Activated naive CD4-positive, alpha-beta T cell treated with anti-CD3 and anti-CD28 coated beads, Interleukin-2, amount 50 U/mL, for 24 hours (primary cell): ENCODE results near the gene LCE1C.

ENCODE experiments used
- H3K27ac Mint-ChIP-seq: one replicate; pipeline ENCODE4 v1.8.0; 2021; ENCODE audit warnings: mild to moderate bottlenecking, mixed read lengths
- H3K27me3 Mint-ChIP-seq: one replicate; pipeline ENCODE4 v1.8.0; 2021; ENCODE audit warnings: mixed read lengths
- H3K36me3 Mint-ChIP-seq: one replicate; pipeline ENCODE4 v1.8.0; 2021; ENCODE audit warnings: mixed read lengths
- H3K4me1 Mint-ChIP-seq: one replicate; pipeline ENCODE4 v1.8.0; 2021; ENCODE audit warnings: mixed read lengths
- H3K4me3 Mint-ChIP-seq: one replicate; pipeline ENCODE4 v1.8.0; 2021; ENCODE audit warnings: mild to moderate bottlenecking, mixed read lengths
- H3K9me3 Mint-ChIP-seq: one replicate; pipeline ENCODE4 v1.8.0; 2021; ENCODE audit warnings: mixed read lengths

LCE1C gene

GRCh38 chr1:152806576-152806975, at the start of gene LCE1C:
TSS of gene LCE1C (minus strand) at chr1:152806651. CDS start at chr1:152805478, 1,173 bp downstream.
- no peak within 1 kb of the TSS for H3K27ac Mint-ChIP-seq
- no peaks in the 10 kb centered on the region for H3K9me3 Mint-ChIP-seq
- no peak within 1 kb of the TSS for H3K4me3 Mint-ChIP-seq
- H3K4me1 Mint-ChIP-seq: no peaks in the 10 kb centered on the region
- peaks cover 7% of the 10 kb centered on the region for H3K27me3 Mint-ChIP-seq
- H3K36me3 Mint-ChIP-seq: no peaks in the 10 kb centered on the region

DNA sequence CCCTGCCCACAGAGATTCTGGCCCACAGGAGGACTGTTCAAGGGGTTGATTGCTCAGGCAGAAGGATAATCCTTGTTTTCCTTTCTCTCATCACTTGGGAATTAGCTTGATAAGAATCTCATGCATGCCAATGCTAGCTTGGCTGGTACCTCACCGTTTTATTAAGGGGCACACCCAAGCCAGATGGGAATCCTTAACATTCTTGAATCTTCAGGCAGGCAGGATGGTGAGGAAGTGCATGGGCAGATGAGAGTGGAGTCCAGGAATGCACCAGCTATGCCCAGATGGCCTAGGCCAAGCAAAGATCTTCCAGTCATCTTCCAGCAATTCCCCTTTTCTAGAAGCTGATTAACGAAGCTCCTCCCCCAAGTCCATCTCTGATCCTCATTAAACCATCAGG, 49.2 kb upstream of the LCE1C start:
- Mint-ChIP-seq H3K4me3 (no peak overlapping the region), H3K27me3 (peaks cover 3% of the 10 kb centered on the region), H3K27ac (no peak overlapping the region), H3K36me3 (no peaks in the 10 kb centered on the region), H3K9me3 (no peaks in the 10 kb centered on the region), H3K4me1 (no peaks in the 10 kb centered on the region)

- H3K4me1 Mint-ChIP-seq: no peaks in the 10 kb centered on the region
- H3K27ac Mint-ChIP-seq: no peak within 1 kb of the TSS
- H3K27me3 Mint-ChIP-seq: peaks cover 8% of the 10 kb centered on the region
- H3K36me3 Mint-ChIP-seq: no peaks in the 10 kb centered on the region
- no peak within 1 kb of the TSS for H3K4me3 Mint-ChIP-seq
- no peaks in the 10 kb centered on the region for H3K9me3 Mint-ChIP-seq
Observed at GRCh38 chr1:152842556-152842955, 36.1 kb upstream of the LCE1C start, which contains the start of gene LCE6A. TSS of gene LCE6A (plus strand) at chr1:152842856. CDS start at chr1:152843521, 665 bp downstream.

GRCh38 chr1:152836870-152837269, 30.4 kb upstream of the LCE1C start:
- no peaks in the 10 kb centered on the region for H3K9me3 Mint-ChIP-seq

DNA sequence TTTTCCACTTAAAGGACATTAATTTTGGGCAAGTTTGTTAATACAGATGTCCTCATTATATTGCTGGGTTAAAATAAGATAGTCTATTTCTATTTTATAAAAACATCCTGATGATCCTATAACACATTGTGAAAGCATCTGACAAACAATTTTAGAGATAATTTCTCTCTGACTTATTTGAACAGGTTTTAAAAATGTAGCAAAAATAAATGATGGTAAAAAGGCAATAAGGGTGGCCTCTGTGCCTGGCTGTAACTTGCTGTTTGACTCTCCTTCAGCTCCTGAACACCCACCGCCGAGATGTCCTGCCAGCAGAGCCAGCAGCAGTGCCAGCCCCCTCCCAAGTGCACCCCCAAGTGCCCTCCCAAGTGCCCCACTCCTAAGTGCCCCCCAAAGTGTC, 20.7 kb upstream of the LCE1C start, which contains the start of gene LCE1A:
TSS of gene LCE1A (plus strand) at position 301 of the 400 bp plus-strand sequence. CDS start at position 301, 0 bp downstream.
- H3K9me3 Mint-ChIP-seq: peaks cover 12% of the 10 kb centered on the region
- H3K4me1 Mint-ChIP-seq: no peaks in the 10 kb centered on the region
- no peak within 1 kb of the TSS for H3K4me3 Mint-ChIP-seq
- no peaks in the 10 kb centered on the region for H3K36me3 Mint-ChIP-seq
- peaks cover 19% of the 10 kb centered on the region for H3K27me3 Mint-ChIP-seq
- H3K27ac Mint-ChIP-seq: no peak within 1 kb of the TSS

More at GRCh38 chr1:152836870-152837269, 30.4 kb upstream of the LCE1C start:
- Mint-ChIP-seq H3K27me3 (peaks cover 5% of the 10 kb centered on the region), H3K27ac (no peak overlapping the region), H3K4me3 (no peak overlapping the region), H3K36me3 (no peaks in the 10 kb centered on the region), H3K4me1 (no peaks in the 10 kb centered on the region)

- H3K9me3 Mint-ChIP-seq: peaks cover 6% of the 10 kb centered on the region
- no peak overlapping the region for H3K27ac Mint-ChIP-seq
- peaks cover 14% of the 10 kb centered on the region for H3K27me3 Mint-ChIP-seq
- no peak overlapping the region for H3K4me3 Mint-ChIP-seq
- H3K4me1 Mint-ChIP-seq: no peaks in the 10 kb centered on the region
- no peaks in the 10 kb centered on the region for H3K36me3 Mint-ChIP-seq
Observed at GRCh38 chr1:152824964-152825363, 18.5 kb upstream of the LCE1C start.

DNA sequence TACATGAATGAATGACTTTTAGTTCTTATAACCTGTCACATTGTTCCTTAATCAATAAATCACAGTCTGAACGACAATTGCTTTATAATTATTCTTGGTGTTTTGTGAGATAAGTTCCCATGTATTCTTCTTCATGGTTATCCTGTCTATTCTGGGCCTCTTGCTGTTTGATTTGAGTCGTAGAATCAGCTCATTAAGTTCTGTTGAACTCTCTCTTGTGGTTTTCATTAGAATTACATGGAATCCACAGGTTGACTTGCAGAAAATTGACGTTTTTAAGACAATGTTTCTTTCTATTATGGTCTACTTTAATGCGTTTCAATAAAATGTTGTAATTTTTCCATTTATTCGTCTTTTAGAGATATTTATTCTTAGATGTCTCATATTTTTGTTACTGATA, 16.8 kb upstream of the LCE1C start:
- Mint-ChIP-seq H3K27ac (no peak overlapping the region), H3K36me3 (no peaks in the 10 kb centered on the region), H3K27me3 (peaks cover 11% of the 10 kb centered on the region), H3K9me3 (no peaks in the 10 kb centered on the region), H3K4me1 (no peaks in the 10 kb centered on the region), H3K4me3 (no peak overlapping the region)

GRCh38 chr1:152817309-152817708, 10.9 kb upstream of the LCE1C start:
- no peak overlapping the region for H3K27ac Mint-ChIP-seq
- H3K36me3 Mint-ChIP-seq: no peaks in the 10 kb centered on the region

DNA sequence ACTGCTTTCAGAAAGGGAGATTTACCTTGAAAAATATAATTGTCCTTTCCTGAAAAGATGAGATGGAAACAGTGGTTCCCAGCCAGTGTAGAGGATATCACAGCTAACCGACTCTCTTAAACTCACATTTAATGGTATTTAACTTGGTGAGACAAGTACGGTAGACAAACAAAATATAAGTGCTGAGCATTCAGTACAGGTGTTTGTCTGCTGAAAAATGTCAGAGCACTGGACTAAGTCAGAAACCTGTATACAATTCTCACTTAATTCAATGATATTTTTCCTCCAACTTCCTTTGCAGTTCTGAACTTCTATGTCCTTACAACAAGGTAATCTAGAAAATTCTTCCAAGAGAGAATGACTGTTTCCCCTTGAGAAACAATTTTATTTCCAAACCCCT, 5.2 kb upstream of the LCE1C start, which contains the start of gene LCE1B:
TSS of gene LCE1B (plus strand) at position 301 of the 400 bp plus-strand sequence. CDS start 476 bp downstream, outside the sequence.
- H3K4me3 Mint-ChIP-seq: no peak within 1 kb of the TSS
- no peaks in the 10 kb centered on the region for H3K36me3 Mint-ChIP-seq
- peaks cover 14% of the 10 kb centered on the region for H3K27me3 Mint-ChIP-seq
- no peaks in the 10 kb centered on the region for H3K9me3 Mint-ChIP-seq
- H3K27ac Mint-ChIP-seq: no peak within 1 kb of the TSS
- H3K4me1 Mint-ChIP-seq: no peaks in the 10 kb centered on the region

More at GRCh38 chr1:152817309-152817708, 10.9 kb upstream of the LCE1C start:
- peaks cover 13% of the 10 kb centered on the region for H3K27me3 Mint-ChIP-seq
- no peak overlapping the region for H3K4me3 Mint-ChIP-seq
- no peaks in the 10 kb centered on the region for H3K9me3 Mint-ChIP-seq
- no peaks in the 10 kb centered on the region for H3K4me1 Mint-ChIP-seq

GRCh38 chr1:152811050-152811449, 4.6 kb upstream of the LCE1C start:
- Mint-ChIP-seq H3K27ac (no peak overlapping the region), H3K36me3 (no peaks in the 10 kb centered on the region), H3K4me3 (no peak overlapping the region), H3K27me3 (peaks cover 14% of the 10 kb centered on the region), H3K9me3 (no peaks in the 10 kb centered on the region), H3K4me1 (no peaks in the 10 kb centered on the region)

DNA sequence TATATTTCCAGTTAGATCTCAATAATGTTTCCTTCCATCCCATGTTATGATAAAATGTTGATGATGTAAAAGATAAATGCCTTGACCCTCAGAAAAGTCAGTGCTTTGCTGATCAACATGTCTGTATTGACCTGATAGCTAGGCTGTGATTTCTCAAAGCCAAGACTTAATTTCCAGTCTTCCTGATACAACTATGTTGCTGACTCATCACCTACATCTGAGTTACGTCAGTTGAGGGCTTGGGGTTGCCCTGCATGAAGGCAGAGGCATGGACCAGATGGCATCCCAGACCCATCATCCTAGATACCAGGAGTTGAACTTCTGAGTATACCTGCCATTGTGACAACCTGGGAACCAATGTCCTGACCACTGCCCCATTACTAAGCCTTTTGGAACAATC, 5.1 kb downstream of the LCE1C start:
- H3K9me3 Mint-ChIP-seq: no peaks in the 10 kb centered on the region
- H3K4me3 Mint-ChIP-seq: no peak overlapping the region

DNA sequence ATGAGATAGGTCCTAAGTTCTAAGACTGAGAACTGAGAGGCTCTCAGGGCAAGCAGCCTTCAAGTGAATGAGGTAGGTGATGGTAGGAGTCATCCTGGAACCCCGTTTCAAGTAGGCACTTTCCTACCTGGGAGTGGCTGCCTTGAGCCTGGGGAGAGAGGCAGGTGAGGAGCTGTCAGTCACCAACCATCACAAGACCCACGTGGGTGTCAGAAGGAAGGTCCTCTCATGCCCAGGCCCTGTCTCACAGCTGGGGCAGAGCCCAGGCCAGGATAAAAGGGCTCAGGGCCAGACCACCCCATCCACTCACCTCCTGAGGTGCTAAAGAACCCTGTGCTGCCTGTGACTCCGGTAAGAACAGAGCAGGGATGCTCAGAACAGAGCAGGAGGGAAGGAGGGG, 10.0 kb downstream of the LCE1C start, which contains the start of gene LCE1D:
TSS of gene LCE1D (plus strand) at position 301 of the 400 bp plus-strand sequence. CDS start 1,074 bp downstream, outside the sequence.
- peaks cover 18% of the 10 kb centered on the region for H3K27me3 Mint-ChIP-seq
- H3K9me3 Mint-ChIP-seq: no peaks in the 10 kb centered on the region
- no peaks in the 10 kb centered on the region for H3K4me1 Mint-ChIP-seq
- no peak within 1 kb of the TSS for H3K27ac Mint-ChIP-seq
- H3K36me3 Mint-ChIP-seq: no peaks in the 10 kb centered on the region
- H3K4me3 Mint-ChIP-seq: no peak within 1 kb of the TSS

More for the DNA sequence above, 5.1 kb downstream of the LCE1C start:
- H3K4me1 Mint-ChIP-seq: no peaks in the 10 kb centered on the region
- no peak overlapping the region for H3K27ac Mint-ChIP-seq
- peaks cover 17% of the 10 kb centered on the region for H3K27me3 Mint-ChIP-seq
- H3K36me3 Mint-ChIP-seq: no peaks in the 10 kb centered on the region

DNA sequence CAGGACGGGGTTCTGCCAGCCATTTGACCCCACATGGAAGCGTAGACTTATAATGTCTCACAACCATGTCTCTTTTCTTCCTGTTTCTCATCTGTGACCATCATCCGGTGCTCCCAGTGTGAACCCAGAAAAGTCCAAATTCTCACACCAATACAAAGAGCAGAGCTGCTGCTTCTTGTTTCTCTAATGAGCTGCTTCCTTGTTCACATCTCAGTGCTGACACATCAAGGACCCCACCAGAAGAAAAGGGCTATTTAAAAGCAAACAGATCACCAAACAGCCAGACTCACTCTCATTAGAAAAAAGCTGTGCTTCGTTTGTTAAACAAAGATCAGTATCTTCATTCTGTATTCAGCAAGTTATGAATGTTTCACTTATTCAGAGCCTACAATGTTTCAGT, 10.8 kb downstream of the LCE1C start:
- Mint-ChIP-seq H3K4me3 (no peak overlapping the region), H3K9me3 (no peaks in the 10 kb centered on the region), H3K27ac (no peak overlapping the region), H3K36me3 (no peaks in the 10 kb centered on the region), H3K4me1 (no peaks in the 10 kb centered on the region), H3K27me3 (peaks cover 20% of the 10 kb centered on the region)

- Mint-ChIP-seq H3K27me3 (peaks cover 22% of the 10 kb centered on the region), H3K27ac (no peak within 1 kb of the TSS), H3K9me3 (no peaks in the 10 kb centered on the region), H3K36me3 (no peaks in the 10 kb centered on the region), H3K4me3 (no peak within 1 kb of the TSS), H3K4me1 (no peaks in the 10 kb centered on the region)
Observed at GRCh38 chr1:152786077-152786476, 20.4 kb downstream of the LCE1C start, which contains the start of gene LCE1E. TSS of gene LCE1E (plus strand) at chr1:152786257. CDS start at chr1:152787300, 1,043 bp downstream.

DNA sequence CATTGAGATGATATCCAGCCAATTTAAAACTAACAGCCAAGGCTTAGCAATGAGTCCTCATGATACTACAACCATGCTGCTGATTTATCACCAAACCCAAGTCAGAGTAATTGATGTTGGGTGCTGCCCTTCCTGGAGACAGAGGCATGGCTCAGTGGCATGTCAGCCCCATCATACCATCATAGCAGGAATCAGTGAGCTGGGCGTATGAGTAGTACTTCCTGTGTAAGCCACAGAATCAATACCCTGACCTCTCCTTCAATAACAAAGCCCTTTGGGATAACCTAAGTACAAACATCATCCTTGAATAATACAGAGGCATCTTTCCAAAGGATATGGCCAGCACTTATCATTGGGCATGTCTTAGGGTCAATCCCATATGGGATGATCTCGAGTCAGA, 23.4 kb downstream of the LCE1C start:
- H3K27me3 Mint-ChIP-seq: peaks cover 25% of the 10 kb centered on the region
- no peak overlapping the region for H3K4me3 Mint-ChIP-seq
- H3K9me3 Mint-ChIP-seq: no peaks in the 10 kb centered on the region
- H3K4me1 Mint-ChIP-seq: no peaks in the 10 kb centered on the region
- H3K36me3 Mint-ChIP-seq: no peaks in the 10 kb centered on the region
- no peak overlapping the region for H3K27ac Mint-ChIP-seq

DNA sequence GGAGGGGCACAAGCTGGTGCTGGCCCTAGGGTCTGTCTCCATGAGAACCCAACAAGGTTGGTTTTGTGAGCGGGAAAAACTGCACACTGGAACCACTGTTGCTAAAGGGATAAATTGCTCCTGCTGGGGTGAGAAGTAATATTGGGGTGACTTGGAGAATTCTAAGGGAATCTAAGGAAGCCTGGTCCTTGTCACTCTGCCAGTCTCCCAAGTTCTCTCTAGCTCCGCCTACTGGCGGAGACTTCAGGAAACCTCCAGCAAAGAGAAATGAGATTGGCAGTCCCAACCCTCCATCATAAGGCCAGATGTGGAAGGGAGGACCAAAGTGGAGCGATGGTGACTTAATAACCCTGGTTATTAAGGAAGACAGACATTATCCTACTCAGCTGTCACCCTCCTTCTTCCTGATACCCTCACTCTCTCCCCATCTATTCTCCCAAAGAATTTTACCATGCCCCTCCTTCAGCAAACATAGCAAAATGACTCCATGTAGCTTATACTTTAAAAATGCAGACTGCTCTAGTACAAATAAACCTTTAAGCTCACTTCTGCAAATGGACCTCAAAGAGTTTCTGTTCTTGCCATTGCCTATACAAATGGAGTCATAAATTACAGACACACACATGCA, 28.8 kb downstream of the LCE1C start:
- Mint-ChIP-seq H3K4me3 (no peak overlapping the region), H3K27me3 (peaks cover 21% of the 10 kb centered on the region), H3K4me1 (no peaks in the 10 kb centered on the region), H3K36me3 (no peaks in the 10 kb centered on the region), H3K9me3 (peaks cover 6% of the 10 kb centered on the region), H3K27ac (no peak overlapping the region)
